Transverse colon (tissue), 4 donors: ENCODE measurements around the gene SMG6. TPM values are rescaled to one million over a fixed set of nuclear protein-coding genes. Genes with fewer than 3 reads are reported as not detected.

Experiments used
- DNase-seq: peaks from one replicate; pipeline ENCODE4 v3.0.0-alpha.2; 2019
- H3K27ac ChIP-seq, 4 donors: fragments of 200-600 bp; sonication (generic); 2 replicates each; pipeline ENCODE4 v1.5.1; 2016 to 2018; ENCODE audit warnings: inconsistent platforms in 4 of 4
- H3K27me3 ChIP-seq: fragments of 200-600 bp; sonication (generic); 2 replicates; pipeline ENCODE4 v1.5.1; 2017; ENCODE audit warnings: inconsistent platforms
- H3K36me3 ChIP-seq, 4 donors: fragments of 200-600 bp; sonication (generic); 2 replicates each; pipeline ENCODE4 v1.5.1; 2017 to 2019; ENCODE audit warnings: inconsistent platforms in 4 of 4
- H3K4me1 ChIP-seq, 4 donors: fragments of 200-600 bp; sonication (generic); 2 replicates each; pipeline ENCODE4 v1.5.1; 2017 to 2020; ENCODE audit warnings: inconsistent platforms in 4 of 4
- H3K4me3 ChIP-seq, 4 donors: fragments of 200-600 bp; sonication (generic); 1 replicate in 1 of 4; 2 replicates in 3 of 4; pipeline versions ENCODE4 v1.5.1 to v1.6.1; 2017 to 2019; ENCODE audit warnings: inconsistent platforms in 4 of 4
- H3K9me3 ChIP-seq, 2 donors: fragments of 200-600 bp; sonication (generic); 2 replicates each; pipeline ENCODE4 v1.5.1; 2017 to 2019; ENCODE audit warnings: inconsistent platforms in 2 of 2
- CTCF ChIP-seq, 5 experiments: fragments of 200-600 bp in 3 of 5; fragments of 450-650 bp in 2 of 5; sonication (generic) in 3 of 5; IDR thresholded peaks; 1 replicate in 2 of 5; 2 replicates in 3 of 5; pipeline ENCODE4 v1.5.1; 2016 to 2017; ENCODE audit warnings: antibody characterized with exemption in 5 of 5, inconsistent platforms in 3 of 5, mild to moderate bottlenecking in 2 of 5, moderate library complexity in 1 of 5
- EP300 ChIP-seq: sonication (generic); formaldehyde crosslinking; IDR thresholded peaks from one replicate; pipeline ENCODE4 v1.6.1; 2017; ENCODE audit warnings: antibody characterized with exemption, low read depth
- POLR2A ChIP-seq: fragments of 450-650 bp; IDR thresholded peaks from one replicate; pipeline ENCODE4 v1.6.1; 2016; ENCODE audit warnings: antibody characterized with exemption, mild to moderate bottlenecking, moderate library complexity
- POLR2AphosphoS5 ChIP-seq, 3 donors: sonication (generic); formaldehyde crosslinking; IDR thresholded peaks; one replicate each; pipeline ENCODE4 v1.6.1; 2016; ENCODE audit warnings: antibody characterized with exemption in 3 of 3
- WGBS, 2 donors: methylation state at CpG; one replicate each; pipeline ENCODE4 v1.1.5; 2018; ENCODE audit warnings: low coverage in 1 of 2; 5-methylcytosine and 5-hydroxymethylcytosine counted together
- in situ Hi-C, 4 donors: fragments of 200-750 bp; cut with MboI; loops; one replicate each; pipeline versions ENCODE4 v1.15.0 to v1.15.1; 2017; ENCODE audit warnings: low sequenced_read_pairs in 3 of 4, low pct_ligation_motif_present in 1 of 4, low pct_unique_long_range_greater_than_20kb in 1 of 4
- intact Hi-C: fragments of 100-400 bp; cut with DNase I; formaldehyde crosslinking; loops from one replicate; pipeline ENCODE4 v1.15.1; 2023; ENCODE audit warnings: low total_unique reads
- total RNA-seq, 4 donors: library from RNA; depleted of rRNA; stranded (reverse); fragments of >200 nt; gene quantifications; one replicate each; pipeline ENCODE4 v1.1.0, GENCODE V29; 2016

Gene SMG6
- total RNA-seq, 4 donors from 2014 or later = 28.6 to 112 (median 39.1) TPM

GRCh38 chr17:2222901-2223616 is 80.5 kb downstream of the SMG6 start:
- intact Hi-C loops = no loop called here
- Histone ChIP-seq H3K36me3 (peaks cover 0 to 5% (median 0%) of the 10 kb centered on the region in 4 donors), H3K27me3 (no peaks in the 10 kb centered on the region), H3K27ac (peak overlapping the region; percentile 40 to 69 (median 64)), H3K9me3 (no peaks in the 10 kb centered on the region), H3K4me1 (peaks cover 8 to 21% (median 13%) of the 10 kb centered on the region in 4 donors), H3K4me3 (no peak overlapping the region)
- 46 to 83% methylated on average over 4 to 10 of the region's 10 CpGs for WGBS, 2 donors
- DNase-seq = peak; percentile 57
- TF ChIP-seq CTCF (IDR thresholded peaks at IDR 0.05) (no peak), POLR2AphosphoS5 (IDR thresholded peaks at IDR 0.05) (peak in 1 of 3 donors; percentile 39), EP300 (no peak)
- in situ Hi-C loops = no loop called here

GRCh38 chr17:2222301-2222700 is 81.3 kb downstream of the SMG6 start:
- no peak for DNase-seq
- Histone ChIP-seq H3K27me3 (no peaks in the 10 kb centered on the region), H3K27ac (peak overlapping the region; percentile 40 to 69 (median 64)), H3K4me3 (no peak overlapping the region), H3K4me1 (peaks cover 8 to 21% (median 13%) of the 10 kb centered on the region in 4 donors), H3K36me3 (peaks cover 0 to 5% (median 0%) of the 10 kb centered on the region in 4 donors), H3K9me3 (no peaks in the 10 kb centered on the region)
- TF ChIP-seq POLR2AphosphoS5 (IDR thresholded peaks at IDR 0.05) (no peak), EP300 (no peak), CTCF (IDR thresholded peaks at IDR 0.05) (no peak), POLR2A (no peak)
- in situ Hi-C loops (no loop called here), intact Hi-C loops (no loop called here)
- WGBS, 2 donors = 60 to 73% methylated on average over 1 to 5 of the region's 5 CpGs

GRCh38 chr17:2218426-2218825 is 85.2 kb downstream of the SMG6 start:
- no peaks in the 10 kb centered on the region for H3K9me3 ChIP-seq
- in situ Hi-C loops (no loop called here), intact Hi-C loops (no loop called here)
- TF ChIP-seq POLR2AphosphoS5 (IDR thresholded peaks at IDR 0.05) (no peak), POLR2A (no peak), EP300 (no peak), CTCF (IDR thresholded peaks at IDR 0.05) (no peak)
- H3K4me3 ChIP-seq = no peak overlapping the region
- H3K27ac ChIP-seq = no peak overlapping the region
- no peaks in the 10 kb centered on the region for H3K27me3 ChIP-seq
- 65% methylated on average over 8 of the region's 8 CpGs; no CpG with 5 or more reads in 1 of the 2 donors for WGBS, 2 donors
- H3K36me3 ChIP-seq = peaks cover 0 to 5% (median 0%) of the 10 kb centered on the region in 4 donors
- no peak for DNase-seq
- peaks cover 23 to 46% (median 28%) of the 10 kb centered on the region in 4 donors for H3K4me1 ChIP-seq

GRCh38 chr17:2215616-2216364 is 87.8 kb downstream of the SMG6 start:
- in situ Hi-C loops = no loop called here

More at GRCh38 chr17:2215616-2216364, 87.8 kb downstream of the SMG6 start:
- Histone ChIP-seq H3K4me1 (peaks cover 17 to 48% (median 30%) of the 10 kb centered on the region in 4 donors), H3K4me3 (peak overlapping the region in 1 of 4 donors; percentile 35), H3K9me3 (no peaks in the 10 kb centered on the region), H3K27ac (peak overlapping the region; percentile 88 to 91 (median 90)), H3K27me3 (no peaks in the 10 kb centered on the region), H3K36me3 (peaks cover 0 to 5% (median 0%) of the 10 kb centered on the region in 4 donors)
- WGBS, 2 donors = 39 to 56% methylated on average over 10 to 18 of the region's 18 CpGs
- DNase-seq = peak; percentile 72
- intact Hi-C loops = loop anchor here (2.0 kb wide), 1 partner anchor 43 kb away; no protein-coding TSS in a partner anchor
- TF ChIP-seq CTCF (IDR thresholded peaks at IDR 0.05) = no peak
- TF ChIP-seq EP300 = no peak
- TF ChIP-seq POLR2AphosphoS5 (IDR thresholded peaks at IDR 0.05) = peak; percentile 64 to 77 (median 64)
- TF ChIP-seq POLR2A = peak; percentile 49
